ENCODE data around the gene CDK6. TPM values are rescaled to one million over a fixed set of nuclear protein-coding genes. Genes with fewer than 3 reads are reported as not detected.

CDK6 gene
- total and polyA plus RNA-seq, 2 experiments from 2014 or later: 7.4 to 23.7 TPM

DNA sequence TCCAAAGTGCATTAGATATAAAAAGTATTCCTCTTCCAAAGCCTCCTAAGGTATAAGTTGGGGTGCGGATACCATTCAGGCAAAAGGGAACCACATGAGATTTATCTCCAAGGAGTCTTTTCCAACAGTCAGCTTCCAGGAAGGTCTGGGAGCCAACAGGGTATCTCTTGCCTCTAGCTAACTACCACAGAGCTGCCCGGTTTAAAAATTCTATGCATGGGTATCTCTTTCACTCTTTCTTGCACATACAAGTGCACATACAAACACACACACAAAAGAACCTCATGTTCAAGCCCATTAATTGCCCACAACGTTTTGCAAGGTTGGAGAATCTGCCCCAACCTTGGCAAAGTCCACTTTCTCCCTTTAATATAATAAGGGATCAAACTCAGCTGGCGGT is 80.7 kb downstream of the CDK6 start:
- peaks cover 1% of the 10 kb centered on the region for H3K27me3 Mint-ChIP-seq (ENCODE audit: insufficient read depth, low read depth, poor library complexity)
- no peak overlapping the region for H3K4me3 Mint-ChIP-seq
- H3K4me2 ChIP-seq: peak overlapping the region; percentile 11; the same call in 1 of the 2 replicates
- H3K4me1 Mint-ChIP-seq: peaks cover 63% of the 10 kb centered on the region
- no peak overlapping the region; the same call in 1 of the 2 replicates for H3K27ac Mint-ChIP-seq
- H3K4me3 ChIP-seq: no peak overlapping the region
- H3K4me1 ChIP-seq (ENCODE audit: insufficient read depth): peaks cover 66% of the 10 kb centered on the region
- no peaks in the 10 kb centered on the region for H3K79me2 ChIP-seq (replicated peaks; ENCODE audit: insufficient read depth)
- no peaks in the 10 kb centered on the region for H3K36me3 ChIP-seq (ENCODE audit: insufficient read depth)
- no peaks in the 10 kb centered on the region; the same call in 2 of the 3 replicates for H3K9me3 Mint-ChIP-seq
- ATAC-seq (no peak; the same call in 2 of the 3 replicates), DNase-seq (ENCODE audit: low spot score) (no peak)
- H4K20me1 ChIP-seq (replicated peaks; ENCODE audit: insufficient read depth): no peaks in the 10 kb centered on the region
- no peak overlapping the region for H2AFZ ChIP-seq
- H3K9me2 ChIP-seq (ENCODE audit: insufficient read depth): no peaks in the 10 kb centered on the region
- H3K36me3 Mint-ChIP-seq (ENCODE audit: low read depth): peaks cover 4% of the 10 kb centered on the region; the same call in 2 of the 3 replicates
- no peaks in the 10 kb centered on the region for H3K27me3 ChIP-seq (ENCODE audit: insufficient read depth)
- H3F3A ChIP-seq (replicated peaks; ENCODE audit: low read depth): no peaks in the 10 kb centered on the region
- TF ChIP-seq, protein P1, sequence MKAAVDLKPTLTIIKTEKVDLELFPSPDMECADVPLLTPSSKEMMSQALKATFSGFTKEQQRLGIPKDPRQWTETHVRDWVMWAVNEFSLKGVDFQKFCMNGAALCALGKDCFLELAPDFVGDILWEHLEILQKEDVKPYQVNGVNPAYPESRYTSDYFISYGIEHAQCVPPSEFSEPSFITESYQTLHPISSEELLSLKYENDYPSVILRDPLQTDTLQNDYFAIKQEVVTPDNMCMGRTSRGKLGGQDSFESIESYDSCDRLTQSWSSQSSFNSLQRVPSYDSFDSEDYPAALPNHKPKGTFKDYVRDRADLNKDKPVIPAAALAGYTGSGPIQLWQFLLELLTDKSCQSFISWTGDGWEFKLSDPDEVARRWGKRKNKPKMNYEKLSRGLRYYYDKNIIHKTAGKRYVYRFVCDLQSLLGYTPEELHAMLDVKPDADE (IDR thresholded peaks at IDR 0.05): no peak
- TF ChIP-seq, protein P2, sequence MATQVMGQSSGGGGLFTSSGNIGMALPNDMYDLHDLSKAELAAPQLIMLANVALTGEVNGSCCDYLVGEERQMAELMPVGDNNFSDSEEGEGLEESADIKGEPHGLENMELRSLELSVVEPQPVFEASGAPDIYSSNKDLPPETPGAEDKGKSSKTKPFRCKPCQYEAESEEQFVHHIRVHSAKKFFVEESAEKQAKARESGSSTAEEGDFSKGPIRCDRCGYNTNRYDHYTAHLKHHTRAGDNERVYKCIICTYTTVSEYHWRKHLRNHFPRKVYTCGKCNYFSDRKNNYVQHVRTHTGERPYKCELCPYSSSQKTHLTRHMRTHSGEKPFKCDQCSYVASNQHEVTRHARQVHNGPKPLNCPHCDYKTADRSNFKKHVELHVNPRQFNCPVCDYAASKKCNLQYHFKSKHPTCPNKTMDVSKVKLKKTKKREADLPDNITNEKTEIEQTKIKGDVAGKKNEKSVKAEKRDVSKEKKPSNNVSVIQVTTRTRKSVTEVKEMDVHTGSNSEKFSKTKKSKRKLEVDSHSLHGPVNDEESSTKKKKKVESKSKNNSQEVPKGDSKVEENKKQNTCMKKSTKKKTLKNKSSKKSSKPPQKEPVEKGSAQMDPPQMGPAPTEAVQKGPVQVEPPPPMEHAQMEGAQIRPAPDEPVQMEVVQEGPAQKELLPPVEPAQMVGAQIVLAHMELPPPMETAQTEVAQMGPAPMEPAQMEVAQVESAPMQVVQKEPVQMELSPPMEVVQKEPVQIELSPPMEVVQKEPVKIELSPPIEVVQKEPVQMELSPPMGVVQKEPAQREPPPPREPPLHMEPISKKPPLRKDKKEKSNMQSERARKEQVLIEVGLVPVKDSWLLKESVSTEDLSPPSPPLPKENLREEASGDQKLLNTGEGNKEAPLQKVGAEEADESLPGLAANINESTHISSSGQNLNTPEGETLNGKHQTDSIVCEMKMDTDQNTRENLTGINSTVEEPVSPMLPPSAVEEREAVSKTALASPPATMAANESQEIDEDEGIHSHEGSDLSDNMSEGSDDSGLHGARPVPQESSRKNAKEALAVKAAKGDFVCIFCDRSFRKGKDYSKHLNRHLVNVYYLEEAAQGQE (IDR thresholded peaks at IDR 0.05; ENCODE audit: unreplicated experiment): no peak
- TF ChIP-seq, protein P3, sequence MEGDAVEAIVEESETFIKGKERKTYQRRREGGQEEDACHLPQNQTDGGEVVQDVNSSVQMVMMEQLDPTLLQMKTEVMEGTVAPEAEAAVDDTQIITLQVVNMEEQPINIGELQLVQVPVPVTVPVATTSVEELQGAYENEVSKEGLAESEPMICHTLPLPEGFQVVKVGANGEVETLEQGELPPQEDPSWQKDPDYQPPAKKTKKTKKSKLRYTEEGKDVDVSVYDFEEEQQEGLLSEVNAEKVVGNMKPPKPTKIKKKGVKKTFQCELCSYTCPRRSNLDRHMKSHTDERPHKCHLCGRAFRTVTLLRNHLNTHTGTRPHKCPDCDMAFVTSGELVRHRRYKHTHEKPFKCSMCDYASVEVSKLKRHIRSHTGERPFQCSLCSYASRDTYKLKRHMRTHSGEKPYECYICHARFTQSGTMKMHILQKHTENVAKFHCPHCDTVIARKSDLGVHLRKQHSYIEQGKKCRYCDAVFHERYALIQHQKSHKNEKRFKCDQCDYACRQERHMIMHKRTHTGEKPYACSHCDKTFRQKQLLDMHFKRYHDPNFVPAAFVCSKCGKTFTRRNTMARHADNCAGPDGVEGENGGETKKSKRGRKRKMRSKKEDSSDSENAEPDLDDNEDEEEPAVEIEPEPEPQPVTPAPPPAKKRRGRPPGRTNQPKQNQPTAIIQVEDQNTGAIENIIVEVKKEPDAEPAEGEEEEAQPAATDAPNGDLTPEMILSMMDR (conservative IDR thresholded peaks at IDR 0.05; ENCODE audit: low read depth in 2 of 2): no peak
- TF ChIP-seq EZH2phosphoT487 (IDR thresholded peaks at IDR 0.05; ENCODE audit: unreplicated experiment) (no peak), JUNB (IDR thresholded peaks at IDR 0.05; ENCODE audit: unreplicated experiment) (no peak), NANOG (IDR thresholded peaks at IDR 0.05; ENCODE audit: borderline replicate concordance) (no peak), ZNF331 (CRISPR knock-in tag; IDR thresholded peaks at IDR 0.05; ENCODE audit: low read depth) (no peak), ZNF114 (CRISPR knock-in tag; IDR thresholded peaks at IDR 0.05) (no peak), CREB1 (CRISPR knock-in tag; IDR thresholded peaks at IDR 0.05; ENCODE audit: low read depth) (no peak), STAT1 (IDR thresholded peaks at IDR 0.05; ENCODE audit: unreplicated experiment) (no peak), EZH2 (IDR thresholded peaks at IDR 0.05; ENCODE audit: low read depth, unreplicated experiment) (no peak), POLR2AphosphoS5 (IDR thresholded peaks at IDR 0.05; ENCODE audit: low read depth) (no peak)
- TF ChIP-seq, protein P4, sequence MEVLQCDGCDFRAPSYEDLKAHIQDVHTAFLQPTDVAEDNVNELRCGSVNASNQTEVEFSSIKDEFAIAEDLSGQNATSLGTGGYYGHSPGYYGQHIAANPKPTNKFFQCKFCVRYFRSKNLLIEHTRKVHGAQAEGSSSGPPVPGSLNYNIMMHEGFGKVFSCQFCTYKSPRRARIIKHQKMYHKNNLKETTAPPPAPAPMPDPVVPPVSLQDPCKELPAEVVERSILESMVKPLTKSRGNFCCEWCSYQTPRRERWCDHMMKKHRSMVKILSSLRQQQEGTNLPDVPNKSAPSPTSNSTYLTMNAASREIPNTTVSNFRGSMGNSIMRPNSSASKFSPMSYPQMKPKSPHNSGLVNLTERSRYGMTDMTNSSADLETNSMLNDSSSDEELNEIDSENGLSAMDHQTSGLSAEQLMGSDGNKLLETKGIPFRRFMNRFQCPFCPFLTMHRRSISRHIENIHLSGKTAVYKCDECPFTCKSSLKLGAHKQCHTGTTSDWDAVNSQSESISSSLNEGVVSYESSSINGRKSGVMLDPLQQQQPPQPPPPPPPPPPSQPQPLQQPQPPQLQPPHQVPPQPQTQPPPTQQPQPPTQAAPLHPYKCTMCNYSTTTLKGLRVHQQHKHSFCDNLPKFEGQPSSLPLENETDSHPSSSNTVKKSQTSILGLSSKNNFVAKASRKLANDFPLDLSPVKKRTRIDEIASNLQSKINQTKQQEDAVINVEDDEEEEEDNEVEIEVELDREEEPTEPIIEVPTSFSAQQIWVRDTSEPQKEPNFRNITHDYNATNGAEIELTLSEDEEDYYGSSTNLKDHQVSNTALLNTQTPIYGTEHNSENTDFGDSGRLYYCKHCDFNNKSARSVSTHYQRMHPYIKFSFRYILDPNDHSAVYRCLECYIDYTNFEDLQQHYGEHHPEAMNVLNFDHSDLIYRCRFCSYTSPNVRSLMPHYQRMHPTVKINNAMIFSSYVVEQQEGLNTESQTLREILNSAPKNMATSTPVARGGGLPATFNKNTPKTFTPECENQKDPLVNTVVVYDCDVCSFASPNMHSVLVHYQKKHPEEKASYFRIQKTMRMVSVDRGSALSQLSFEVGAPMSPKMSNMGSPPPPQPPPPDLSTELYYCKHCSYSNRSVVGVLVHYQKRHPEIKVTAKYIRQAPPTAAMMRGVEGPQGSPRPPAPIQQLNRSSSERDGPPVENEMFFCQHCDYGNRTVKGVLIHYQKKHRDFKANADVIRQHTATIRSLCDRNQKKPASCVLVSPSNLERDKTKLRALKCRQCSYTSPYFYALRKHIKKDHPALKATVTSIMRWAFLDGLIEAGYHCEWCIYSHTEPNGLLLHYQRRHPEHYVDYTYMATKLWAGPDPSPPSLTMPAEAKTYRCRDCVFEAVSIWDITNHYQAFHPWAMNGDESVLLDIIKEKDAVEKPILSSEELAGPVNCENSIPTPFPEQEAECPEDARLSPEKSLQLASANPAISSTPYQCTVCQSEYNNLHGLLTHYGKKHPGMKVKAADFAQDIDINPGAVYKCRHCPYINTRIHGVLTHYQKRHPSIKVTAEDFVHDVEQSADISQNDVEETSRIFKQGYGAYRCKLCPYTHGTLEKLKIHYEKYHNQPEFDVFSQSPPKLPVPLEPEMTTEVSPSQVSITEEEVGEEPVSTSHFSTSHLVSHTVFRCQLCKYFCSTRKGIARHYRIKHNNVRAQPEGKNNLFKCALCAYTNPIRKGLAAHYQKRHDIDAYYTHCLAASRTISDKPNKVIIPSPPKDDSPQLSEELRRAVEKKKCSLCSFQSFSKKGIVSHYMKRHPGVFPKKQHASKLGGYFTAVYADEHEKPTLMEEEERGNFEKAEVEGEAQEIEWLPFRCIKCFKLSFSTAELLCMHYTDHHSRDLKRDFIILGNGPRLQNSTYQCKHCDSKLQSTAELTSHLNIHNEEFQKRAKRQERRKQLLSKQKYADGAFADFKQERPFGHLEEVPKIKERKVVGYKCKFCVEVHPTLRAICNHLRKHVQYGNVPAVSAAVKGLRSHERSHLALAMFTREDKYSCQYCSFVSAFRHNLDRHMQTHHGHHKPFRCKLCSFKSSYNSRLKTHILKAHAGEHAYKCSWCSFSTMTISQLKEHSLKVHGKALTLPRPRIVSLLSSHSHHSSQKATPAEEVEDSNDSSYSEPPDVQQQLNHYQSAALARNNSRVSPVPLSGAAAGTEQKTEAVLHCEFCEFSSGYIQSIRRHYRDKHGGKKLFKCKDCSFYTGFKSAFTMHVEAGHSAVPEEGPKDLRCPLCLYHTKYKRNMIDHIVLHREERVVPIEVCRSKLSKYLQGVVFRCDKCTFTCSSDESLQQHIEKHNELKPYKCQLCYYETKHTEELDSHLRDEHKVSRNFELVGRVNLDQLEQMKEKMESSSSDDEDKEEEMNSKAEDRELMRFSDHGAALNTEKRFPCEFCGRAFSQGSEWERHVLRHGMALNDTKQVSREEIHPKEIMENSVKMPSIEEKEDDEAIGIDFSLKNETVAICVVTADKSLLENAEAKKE (CRISPR knock-in tag; IDR thresholded peaks at IDR 0.05): no peak
- H3K27ac ChIP-seq (ENCODE audit: low read depth): no peak overlapping the region
